Gastroesophageal sphincter (tissue), 3 donors: ENCODE results near the gene TUBB6.

ENCODE experiments used
- POLR2AphosphoS5 ChIP-seq: sonication (generic); formaldehyde crosslinking; IDR thresholded peaks from one replicate; pipeline ENCODE4 v1.6.1; 2017; ENCODE audit warnings: antibody characterized with exemption
- TF ChIP-seq, protein P1 (sequence below), 4 experiments: fragments of 200-600 bp in 2 of 4; fragments of 450-650 bp in 2 of 4; sonication (generic) in 1 of 4; IDR thresholded peaks; one replicate each; pipeline ENCODE4 v1.5.1; 2017 to 2019; ENCODE audit warnings: antibody characterized with exemption in 4 of 4, mild to moderate bottlenecking in 2 of 4, moderate library complexity in 2 of 4

DNA sequence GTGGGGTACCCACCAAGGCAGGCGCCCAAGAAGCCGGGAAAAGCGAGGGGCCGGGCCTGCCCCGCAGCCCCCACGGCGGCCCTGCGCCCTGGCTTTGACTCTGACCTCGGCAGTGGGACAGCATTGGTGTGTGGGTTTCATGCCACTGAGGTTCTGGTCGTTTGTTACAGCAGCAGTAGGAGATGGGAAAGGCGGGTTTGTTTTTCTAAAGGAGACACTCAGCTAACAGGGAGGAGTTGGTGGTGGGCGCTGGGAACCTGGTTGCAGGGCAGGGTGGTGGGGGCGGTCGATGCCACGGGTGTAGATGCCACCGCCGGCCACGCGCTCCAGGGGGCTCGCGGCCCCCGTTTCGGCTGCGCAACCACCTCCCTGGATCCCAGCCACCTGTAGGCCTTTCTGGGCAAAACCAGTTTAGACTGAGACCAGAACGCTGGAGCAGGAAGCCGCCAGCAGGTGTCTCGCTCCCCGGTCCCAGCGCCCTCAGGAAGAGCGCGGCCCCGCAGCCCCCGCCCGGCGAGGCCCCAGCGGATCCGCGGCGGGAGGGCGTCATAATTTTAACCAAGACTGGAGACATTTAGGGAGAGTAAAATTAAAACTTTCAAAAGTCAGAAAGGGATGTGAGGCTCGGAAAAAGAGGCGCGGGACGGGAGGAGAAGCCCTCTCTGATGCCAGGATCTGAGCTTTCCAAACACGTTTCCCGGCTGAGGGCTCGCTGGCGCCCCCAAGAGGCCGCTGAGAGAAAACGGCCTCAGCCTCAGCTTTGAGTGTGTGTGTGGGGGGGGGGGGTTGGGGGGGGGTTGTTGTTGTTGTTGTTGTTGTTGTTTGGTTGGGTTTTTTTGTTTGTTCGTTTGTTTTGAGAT, 36.4 kb upstream of the TUBB6 start:
- TF ChIP-seq, protein P1, sequence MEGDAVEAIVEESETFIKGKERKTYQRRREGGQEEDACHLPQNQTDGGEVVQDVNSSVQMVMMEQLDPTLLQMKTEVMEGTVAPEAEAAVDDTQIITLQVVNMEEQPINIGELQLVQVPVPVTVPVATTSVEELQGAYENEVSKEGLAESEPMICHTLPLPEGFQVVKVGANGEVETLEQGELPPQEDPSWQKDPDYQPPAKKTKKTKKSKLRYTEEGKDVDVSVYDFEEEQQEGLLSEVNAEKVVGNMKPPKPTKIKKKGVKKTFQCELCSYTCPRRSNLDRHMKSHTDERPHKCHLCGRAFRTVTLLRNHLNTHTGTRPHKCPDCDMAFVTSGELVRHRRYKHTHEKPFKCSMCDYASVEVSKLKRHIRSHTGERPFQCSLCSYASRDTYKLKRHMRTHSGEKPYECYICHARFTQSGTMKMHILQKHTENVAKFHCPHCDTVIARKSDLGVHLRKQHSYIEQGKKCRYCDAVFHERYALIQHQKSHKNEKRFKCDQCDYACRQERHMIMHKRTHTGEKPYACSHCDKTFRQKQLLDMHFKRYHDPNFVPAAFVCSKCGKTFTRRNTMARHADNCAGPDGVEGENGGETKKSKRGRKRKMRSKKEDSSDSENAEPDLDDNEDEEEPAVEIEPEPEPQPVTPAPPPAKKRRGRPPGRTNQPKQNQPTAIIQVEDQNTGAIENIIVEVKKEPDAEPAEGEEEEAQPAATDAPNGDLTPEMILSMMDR (IDR thresholded peaks at IDR 0.05): peak in 3 of 4 experiments; percentile 82 to 86 (median 84)
- peak; percentile 21 for TF ChIP-seq POLR2AphosphoS5
